Subcutaneous adipose tissue (tissue), 4 donors: ENCODE results near the gene APOLD1. TPM values are rescaled to one million over a fixed set of nuclear protein-coding genes. Genes with fewer than 3 reads are reported as not detected.

Source experiments
- total RNA-seq, 4 donors: library from RNA; depleted of rRNA; stranded (reverse); fragments of >200 nt; gene quantifications; one replicate each; pipeline ENCODE4 v1.1.0, GENCODE V29; 2016
- TF ChIP-seq, protein P1 (sequence below): fragments of 450-650 bp; IDR thresholded peaks from one replicate; pipeline ENCODE4 v1.5.1; 2016; ENCODE audit warnings: low read depth, mild to moderate bottlenecking, control low read depth, antibody characterized with exemption, moderate library complexity

The APOLD1 gene
- total RNA-seq, 4 donors from 2014 or later: 57.3 to 281 (median 206) TPM

DNA sequence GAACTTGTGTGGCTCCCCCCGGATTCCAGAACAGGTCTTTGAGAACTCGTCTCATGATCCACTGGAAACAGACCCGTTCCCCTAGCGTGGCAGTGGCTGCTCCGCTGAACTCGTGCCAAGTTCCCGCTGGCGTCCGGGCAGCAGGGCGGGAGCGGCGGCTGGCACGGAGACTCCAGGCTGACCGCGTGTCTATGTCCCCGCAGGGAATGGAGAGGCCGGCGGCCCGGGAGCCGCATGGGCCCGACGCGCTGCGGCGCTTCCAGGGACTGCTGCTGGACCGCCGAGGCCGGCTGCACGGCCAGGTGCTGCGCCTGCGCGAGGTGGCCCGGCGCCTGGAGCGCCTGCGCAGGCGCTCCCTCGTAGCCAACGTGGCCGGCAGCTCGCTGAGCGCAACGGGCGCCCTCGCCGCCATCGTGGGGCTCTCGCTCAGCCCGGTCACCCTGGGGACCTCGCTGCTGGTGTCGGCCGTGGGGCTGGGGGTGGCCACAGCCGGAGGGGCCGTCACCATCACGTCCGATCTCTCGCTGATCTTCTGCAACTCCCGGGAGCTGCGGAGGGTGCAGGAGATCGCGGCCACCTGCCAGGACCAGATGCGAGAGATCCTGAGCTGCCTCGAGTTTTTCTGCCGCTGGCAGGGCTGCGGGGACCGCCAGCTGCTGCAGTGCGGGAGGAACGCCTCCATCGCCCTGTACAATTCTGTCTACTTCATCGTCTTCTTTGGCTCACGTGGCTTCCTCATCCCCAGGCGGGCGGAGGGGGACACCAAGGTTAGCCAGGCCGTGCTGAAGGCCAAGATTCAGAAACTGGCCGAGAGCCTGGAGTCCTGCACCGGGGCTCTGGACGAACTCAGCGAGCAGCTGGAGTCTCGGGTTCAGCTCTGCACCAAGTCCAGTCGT is 1.5 kb downstream of the APOLD1 start:
- TF ChIP-seq, protein P1, sequence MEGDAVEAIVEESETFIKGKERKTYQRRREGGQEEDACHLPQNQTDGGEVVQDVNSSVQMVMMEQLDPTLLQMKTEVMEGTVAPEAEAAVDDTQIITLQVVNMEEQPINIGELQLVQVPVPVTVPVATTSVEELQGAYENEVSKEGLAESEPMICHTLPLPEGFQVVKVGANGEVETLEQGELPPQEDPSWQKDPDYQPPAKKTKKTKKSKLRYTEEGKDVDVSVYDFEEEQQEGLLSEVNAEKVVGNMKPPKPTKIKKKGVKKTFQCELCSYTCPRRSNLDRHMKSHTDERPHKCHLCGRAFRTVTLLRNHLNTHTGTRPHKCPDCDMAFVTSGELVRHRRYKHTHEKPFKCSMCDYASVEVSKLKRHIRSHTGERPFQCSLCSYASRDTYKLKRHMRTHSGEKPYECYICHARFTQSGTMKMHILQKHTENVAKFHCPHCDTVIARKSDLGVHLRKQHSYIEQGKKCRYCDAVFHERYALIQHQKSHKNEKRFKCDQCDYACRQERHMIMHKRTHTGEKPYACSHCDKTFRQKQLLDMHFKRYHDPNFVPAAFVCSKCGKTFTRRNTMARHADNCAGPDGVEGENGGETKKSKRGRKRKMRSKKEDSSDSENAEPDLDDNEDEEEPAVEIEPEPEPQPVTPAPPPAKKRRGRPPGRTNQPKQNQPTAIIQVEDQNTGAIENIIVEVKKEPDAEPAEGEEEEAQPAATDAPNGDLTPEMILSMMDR: no peak

DNA sequence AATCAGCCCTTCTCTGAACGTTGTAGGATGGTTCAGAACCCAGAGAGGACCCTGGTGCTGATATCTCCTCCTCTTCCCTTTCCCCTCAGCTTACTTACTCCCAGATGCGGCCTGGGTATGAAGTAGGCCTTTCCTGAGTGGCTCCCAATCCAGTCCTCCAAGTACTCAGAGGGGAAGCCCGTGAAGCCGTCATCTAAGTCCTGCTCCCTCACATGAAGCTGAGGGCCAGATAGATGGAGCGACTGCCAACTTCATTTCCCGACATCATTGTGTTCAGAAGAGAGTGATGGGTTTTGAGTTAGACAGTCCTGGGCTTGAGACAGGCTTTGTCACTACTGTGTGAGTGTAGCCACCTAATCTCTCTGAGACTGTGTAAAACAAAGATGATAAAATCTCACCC is 2.7 kb downstream of the APOLD1 start:
- TF ChIP-seq, protein P1: no peak

DNA sequence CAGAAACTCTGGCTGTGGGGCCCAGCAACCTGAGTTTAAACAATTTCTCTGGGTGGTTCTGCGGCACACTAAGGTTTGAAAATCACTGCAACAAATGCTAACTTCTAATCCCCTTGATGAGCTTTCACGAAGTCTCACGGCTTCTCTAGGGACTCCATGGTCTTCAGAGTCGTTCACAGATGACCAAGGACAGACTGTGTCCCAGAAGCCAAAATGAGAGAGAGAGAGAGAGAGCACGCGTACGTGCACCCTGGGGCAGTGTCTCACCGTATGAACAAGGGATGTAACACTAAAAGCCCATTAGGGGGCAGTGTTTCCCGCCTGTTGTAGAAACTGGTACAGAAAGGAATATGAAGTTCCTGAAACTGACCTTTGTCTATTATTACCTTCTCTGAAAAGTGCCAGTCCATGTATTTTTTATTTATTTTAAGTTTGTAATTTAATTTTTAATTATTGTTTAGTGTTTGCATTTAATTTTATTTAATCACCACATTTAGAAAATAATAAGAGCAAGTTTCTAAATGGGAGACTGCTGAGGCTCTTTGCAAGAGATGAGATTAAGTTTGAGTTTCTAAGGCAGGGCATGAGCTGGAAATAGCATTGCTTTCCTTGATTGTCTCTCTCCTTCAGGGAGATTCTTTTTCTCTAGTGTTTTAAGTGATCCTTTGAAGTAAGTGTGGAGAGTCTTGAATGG is 3.4 kb downstream of the APOLD1 start:
- TF ChIP-seq, protein P1: no peak

DNA sequence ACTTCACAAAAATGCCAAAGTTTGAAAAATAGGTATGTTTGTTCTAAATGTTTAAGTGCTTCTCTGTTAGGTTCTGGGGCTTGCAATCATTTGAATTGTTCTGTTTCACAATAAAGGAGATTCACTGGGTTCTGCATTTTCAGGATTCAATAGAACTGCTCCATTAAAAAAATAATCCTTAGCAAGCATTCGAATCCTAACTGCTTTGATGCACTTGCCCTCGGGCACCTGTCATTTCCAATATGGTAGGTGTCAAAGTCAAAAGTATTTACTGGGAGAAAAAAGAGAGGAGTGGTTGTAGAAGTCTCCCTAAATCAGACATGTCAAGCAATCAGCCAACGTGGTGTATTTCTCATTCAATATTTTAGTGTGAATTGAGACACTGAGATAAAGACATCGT is 5.5 kb downstream of the APOLD1 start:
- TF ChIP-seq, protein P1: no peak

DNA sequence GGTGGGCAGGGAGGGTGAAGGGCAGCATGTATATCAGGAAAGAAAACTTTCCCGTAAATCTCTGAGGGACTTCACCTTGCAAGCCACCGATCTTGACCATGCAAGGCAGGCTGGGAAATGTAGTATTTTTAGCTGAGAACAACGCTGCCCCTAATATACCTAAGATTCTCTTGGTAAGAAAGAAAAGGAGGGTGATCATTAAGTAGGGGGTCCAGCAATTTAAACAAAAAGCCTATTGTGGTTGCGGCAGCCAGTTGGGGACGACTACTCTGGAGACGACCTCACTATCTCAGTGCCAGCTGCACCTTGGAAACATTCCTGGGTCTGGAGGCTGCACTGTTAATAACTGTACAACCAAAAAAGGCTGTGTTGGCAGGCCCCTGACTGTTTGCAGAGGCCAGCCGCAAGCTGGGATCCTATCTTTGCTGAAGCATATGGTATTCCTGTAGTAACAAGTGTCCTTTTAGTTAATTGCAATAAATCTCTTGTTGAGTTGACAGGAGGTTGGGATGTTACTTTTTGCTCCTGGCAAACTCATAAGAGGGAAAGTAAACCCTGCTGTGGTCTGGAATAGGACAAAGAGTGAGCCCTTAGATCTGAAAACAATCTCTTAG is 6.4 kb downstream of the APOLD1 start:
- TF ChIP-seq, protein P1: no peak

DNA sequence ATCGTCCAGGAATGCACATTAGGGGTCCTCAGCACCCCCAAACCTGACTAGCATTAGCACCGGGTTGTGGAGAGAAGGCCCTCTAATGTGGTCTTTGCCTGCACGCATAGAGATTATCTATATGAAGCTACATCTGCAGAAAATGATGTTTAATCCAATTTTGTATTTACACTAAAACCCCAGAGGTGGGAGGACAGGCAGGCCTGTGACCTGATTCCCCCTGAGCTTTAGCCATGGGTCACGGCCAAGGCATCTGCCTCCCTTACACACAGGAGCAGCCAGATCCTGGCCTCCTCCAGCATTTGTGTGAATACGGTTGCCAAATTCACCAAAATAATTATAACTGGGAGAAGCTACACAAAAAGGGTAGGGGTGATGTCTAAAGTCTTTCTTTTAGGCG is 7.0 kb downstream of the APOLD1 start:
- TF ChIP-seq, protein P1: no peak

DNA sequence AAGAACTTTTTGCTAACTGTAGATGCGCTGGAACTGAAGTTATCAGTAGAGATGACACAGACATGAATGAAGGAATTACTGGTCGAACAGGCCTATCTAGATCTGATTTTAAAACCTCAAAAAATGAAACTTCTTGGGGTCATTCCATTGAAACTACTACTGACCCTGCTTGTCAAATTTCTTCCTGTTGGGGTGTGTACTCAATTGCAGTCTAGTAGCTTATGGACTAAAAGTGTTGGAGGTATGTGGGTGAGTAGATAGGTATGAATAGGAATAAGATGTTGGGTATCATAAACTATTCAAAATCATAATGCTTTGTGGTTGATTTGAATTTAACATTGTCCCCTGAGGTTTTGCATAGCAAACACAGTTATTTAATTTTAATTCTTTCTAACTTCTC is 9.2 kb downstream of the APOLD1 start:
- TF ChIP-seq, protein P1: no peak
